Endometrium (tissue), 2 donors: ENCODE data around the gene HLA-DRB5.
"Not testable (repeated sequence)": the region's sequence is repeated elsewhere in the genome, so short reads cannot be mapped to it uniquely, and the experiment has no call there.

Source experiments
- FAIRE-seq: peaks from 2 replicates; lab custom pipeline; 2012; peaks lifted over from hg19 to GRCh38; lab: Jason Lieb, UNC
- donor health status: control.
- donor health status: control.

The HLA-DRB5 gene

GRCh38 chr6:32529697-32530430 is at the start of gene HLA-DRB5:
HLA-DRB5 (minus strand) TSS chr6:32530287; CDS start chr6:32530224, 63 bp downstream.
- no peak for FAIRE-seq

GRCh38 chr6:32578962-32579361 is 48.9 kb upstream of the HLA-DRB5 start:
- FAIRE-seq: no peak

GRCh38 chr6:32577493-32577892 is 47.4 kb upstream of the HLA-DRB5 start:
- not testable (repeated sequence) for FAIRE-seq

GRCh38 chr6:32576250-32576649 is 46.2 kb upstream of the HLA-DRB5 start:
- no peak for FAIRE-seq

GRCh38 chr6:32570363-32570905 is 40.3 kb upstream of the HLA-DRB5 start:
- FAIRE-seq: no peak

- FAIRE-seq: no peak
These were observed 38.5 kb upstream of the HLA-DRB5 start for GRCh38 chr6:32568561-32568960.

GRCh38 chr6:32566957-32567356 is 36.9 kb upstream of the HLA-DRB5 start:
- no peak for FAIRE-seq

GRCh38 chr6:32565511-32565910 is 35.4 kb upstream of the HLA-DRB5 start:
- FAIRE-seq: no peak

- no peak for FAIRE-seq
These were observed 32.9 kb upstream of the HLA-DRB5 start for GRCh38 chr6:32562940-32563339.

- no peak for FAIRE-seq
These were observed 29.7 kb upstream of the HLA-DRB5 start for GRCh38 chr6:32559747-32560146.

GRCh38 chr6:32558426-32559057 is 28.5 kb upstream of the HLA-DRB5 start:
- no peak for FAIRE-seq

GRCh38 chr6:32554116-32554965 is 24.3 kb upstream of the HLA-DRB5 start:
- FAIRE-seq: no peak

- FAIRE-seq: no peak
These were observed 23.1 kb upstream of the HLA-DRB5 start for GRCh38 chr6:32553037-32553742.

- no peak for FAIRE-seq
These were observed 21.3 kb upstream of the HLA-DRB5 start for GRCh38 chr6:32551410-32551809.

GRCh38 chr6:32539839-32540238 is 9.8 kb upstream of the HLA-DRB5 start:
- FAIRE-seq: no peak

- FAIRE-seq: not testable (repeated sequence)
These were observed 325 bp upstream of the HLA-DRB5 start for GRCh38 chr6:32530431-32530793.

- no peak for FAIRE-seq
These were observed 7.6 kb downstream of the HLA-DRB5 start for GRCh38 chr6:32522302-32523047.

GRCh38 chr6:32519910-32520258 is 10.2 kb downstream of the HLA-DRB5 start:
- no peak for FAIRE-seq

GRCh38 chr6:32519118-32519909 is 10.8 kb downstream of the HLA-DRB5 start:
- no peak for FAIRE-seq

GRCh38 chr6:32517654-32518445 is 12.2 kb downstream of the HLA-DRB5 start:
- FAIRE-seq: no peak
